IMR-90 (cell line): Measurements from ENCODE around the gene IL36B. TPM values are rescaled to one million over a fixed set of nuclear protein-coding genes. Genes with fewer than 3 reads are reported as not detected.

Experiments used
- ATAC-seq: fragments of 200-7000 bp; cut with Tn5 transposase; 2 replicates; pipeline ENCODE4 v1.9.1; 2020; ENCODE audit warnings: low read depth, mild to moderate bottlenecking, moderate library complexity
- BruUV-seq: library from RNA; stranded (reverse); fragments of 400-500 nt; replicated peaks from 2 replicates; lab custom pipeline; 2021; lab: Mats Ljungman, UMichigan
- CTCF ChIA-PET: fragments of 300-600 bp; formaldehyde crosslinking; extraction: SDS; loops from one replicate; lab custom pipeline; 2021; ENCODE audit warnings: antibody characterized with exemption; lab: Yijun Ruan, JAX
- POLR2A ChIA-PET: fragments of 300-600 bp; sonication (Branson Sonifier 250); formaldehyde crosslinking; loops from one replicate; lab custom pipeline; 2022; ENCODE audit warnings: antibody characterized with exemption; ENCODE audit not compliant: unreplicated experiment; lab: Charles Lee
- DNase-seq: peaks from one replicate; pipeline ENCODE4 v3.0.0; 2013
- H2AFZ ChIP-seq: replicated peaks from 2 replicates; pipeline ENCODE3; 2013; ENCODE audit warnings: low read length, mild to moderate bottlenecking; ENCODE audit not compliant: poor library complexity
- H2AK5ac ChIP-seq: 2 replicates; pipeline ENCODE4 v1.6.1; 2013; ENCODE audit warnings: low read depth, low read length, inconsistent platforms
- H2AK9ac ChIP-seq: replicated peaks from 2 replicates; pipeline ENCODE3; 2013; ENCODE audit warnings: mild to moderate bottlenecking, low read depth, low read length, moderate library complexity; ENCODE audit not compliant: poor library complexity
- H2BK120ac ChIP-seq: 2 replicates; pipeline ENCODE4 v1.6.1; 2013; ENCODE audit warnings: low read depth, low read length, inconsistent platforms
- H2BK15ac ChIP-seq: 3 replicates; pipeline ENCODE4 v1.6.1; 2013; ENCODE audit warnings: low read depth, low read length, inconsistent platforms
- H2BK20ac ChIP-seq: 2 replicates; pipeline ENCODE4 v1.6.1; 2013; ENCODE audit warnings: low read depth, mild to moderate bottlenecking, inconsistent platforms, low read length, moderate library complexity
- H2BK5ac ChIP-seq: 2 replicates; pipeline ENCODE4 v1.6.1; 2013; ENCODE audit warnings: mild to moderate bottlenecking, low read depth, low read length, inconsistent platforms; ENCODE audit not compliant: poor library complexity, severe bottlenecking
- H3K14ac ChIP-seq: replicated peaks from 2 replicates; pipeline ENCODE4 v1.6.1; 2013; ENCODE audit warnings: low read depth, low read length, inconsistent platforms
- H3K18ac ChIP-seq: 2 replicates; pipeline ENCODE4 v1.6.1; 2013; ENCODE audit warnings: low read depth, low read length, control low read depth
- H3K23ac ChIP-seq: 2 replicates; pipeline ENCODE4 v1.6.1; 2013; ENCODE audit warnings: low read depth, low read length, inconsistent platforms
- H3K27ac ChIP-seq: 2 replicates; pipeline ENCODE4 v1.5.1; 2013; ENCODE audit warnings: mild to moderate bottlenecking, control low read depth, low read length; ENCODE audit not compliant: insufficient read depth
- H3K27me3 ChIP-seq: 2 replicates; pipeline ENCODE4 v1.6.1; 2013; ENCODE audit warnings: low read length; ENCODE audit not compliant: control insufficient read depth, insufficient read depth
- H3K36me3 ChIP-seq: 2 replicates; pipeline ENCODE4 v1.6.1; 2013; ENCODE audit warnings: low read length, mixed read lengths; ENCODE audit not compliant: control insufficient read depth, insufficient read depth
- H3K4ac ChIP-seq: 2 replicates; pipeline ENCODE4 v1.6.1; 2013; ENCODE audit warnings: low read depth, low read length, inconsistent platforms
- H3K4me1 ChIP-seq: 2 replicates; pipeline ENCODE4 v1.6.1; 2013; ENCODE audit warnings: low read length, mixed read lengths; ENCODE audit not compliant: control insufficient read depth, insufficient read depth
- H3K4me2 ChIP-seq: 2 replicates; pipeline ENCODE4 v1.6.1; 2013; ENCODE audit warnings: low read depth, mild to moderate bottlenecking, control low read depth, low read length, moderate library complexity
- H3K4me3 ChIP-seq: 2 replicates; pipeline ENCODE4 v1.5.1; 2013; ENCODE audit warnings: low read depth, mild to moderate bottlenecking, control low read depth, low read length, moderate library complexity; ENCODE audit not compliant: insufficient read depth
- H3K56ac ChIP-seq: 2 replicates; pipeline ENCODE4 v1.6.1; 2013; ENCODE audit warnings: low read length, inconsistent platforms; ENCODE audit not compliant: insufficient read depth; ENCODE audit errors: extremely low read depth
- H3K79me1 ChIP-seq, 2 experiments: 2 replicates each; pipeline ENCODE4 v1.6.1; 2013; ENCODE audit warnings: low read length in 2 of 2, inconsistent platforms in 1 of 2, low read depth in 1 of 2
- H3K9ac ChIP-seq: 2 replicates; pipeline ENCODE4 v1.6.1; 2013; ENCODE audit warnings: low read depth, low read length, control low read depth
- H3K9me1 ChIP-seq: 2 replicates; pipeline ENCODE4 v1.6.1; 2013; ENCODE audit warnings: low read length, inconsistent platforms; ENCODE audit not compliant: insufficient read depth
- H3K9me3 ChIP-seq: 2 replicates; pipeline ENCODE4 v1.6.1; 2013; ENCODE audit warnings: low read length; ENCODE audit not compliant: control insufficient read depth, insufficient read depth
- H4K20me1 ChIP-seq: 2 replicates; pipeline ENCODE4 v1.6.1; 2013; ENCODE audit warnings: low read length, inconsistent platforms; ENCODE audit not compliant: insufficient read depth
- H4K5ac ChIP-seq: 2 replicates; pipeline ENCODE4 v1.6.1; 2013; ENCODE audit warnings: mild to moderate bottlenecking, low read depth, low read length, control low read depth
- H4K8ac ChIP-seq, 2 experiments: 2 replicates each; pipeline ENCODE4 v1.6.1; 2013; ENCODE audit warnings: low read depth in 2 of 2, low read length in 2 of 2, control low read depth in 1 of 2, inconsistent platforms in 1 of 2
- H4K91ac ChIP-seq: 2 replicates; pipeline ENCODE4 v1.6.1; 2013; ENCODE audit warnings: low read depth, low read length, inconsistent platforms; ENCODE audit not compliant: insufficient read depth
- BHLHE40 ChIP-seq: fragments of 150-350 bp; IDR thresholded peaks from 2 replicates; pipeline ENCODE4 v1.6.1; 2016; ENCODE audit warnings: mild to moderate bottlenecking, low read depth, low read length
- CEBPB ChIP-seq: IDR thresholded peaks from 2 replicates; pipeline ENCODE4 v1.6.1; 2012; ENCODE audit warnings: low read depth, low read length, improper control_type of control experiment
- CHD1 ChIP-seq: IDR thresholded peaks from 2 replicates; pipeline ENCODE4 v1.6.1; 2012; ENCODE audit warnings: low read depth, low read length, improper control_type of control experiment
- FOS ChIP-seq: fragments of 150-350 bp; IDR thresholded peaks from 2 replicates; pipeline ENCODE4 v1.6.1; 2016; ENCODE audit warnings: low read depth, low read length
- MAZ ChIP-seq: IDR thresholded peaks from 2 replicates; pipeline ENCODE4 v1.6.1; 2012; ENCODE audit warnings: low read depth, mild to moderate bottlenecking, low read length, improper control_type of control experiment, moderate library complexity, borderline replicate concordance
- MXI1 ChIP-seq: IDR thresholded peaks from 2 replicates; pipeline ENCODE4 v1.6.1; 2012; ENCODE audit warnings: low read depth, mild to moderate bottlenecking, low read length, moderate library complexity, borderline replicate concordance
- NFE2L2 ChIP-seq: fragments of 150-350 bp; IDR thresholded peaks from 2 replicates; pipeline ENCODE4 v1.6.1; 2016; ENCODE audit warnings: low read depth, mild to moderate bottlenecking, low read length
- POLR2A ChIP-seq: IDR thresholded peaks from 2 replicates; pipeline ENCODE4 v1.6.1; 2012; ENCODE audit warnings: mild to moderate bottlenecking, low read depth, low read length
- RAD21 ChIP-seq: IDR thresholded peaks from 2 replicates; pipeline ENCODE4 v1.6.1; 2012; ENCODE audit warnings: low read length, improper control_type of control experiment
- RCOR1 ChIP-seq: IDR thresholded peaks from 2 replicates; pipeline ENCODE4 v1.6.1; 2012; ENCODE audit warnings: mild to moderate bottlenecking, low read length, improper control_type of control experiment; ENCODE audit not compliant: insufficient replicate concordance
- SMC3 ChIP-seq: fragments of 150-350 bp; IDR thresholded peaks from 2 replicates; pipeline ENCODE4 v1.6.1; 2016; ENCODE audit warnings: low read depth, mild to moderate bottlenecking, antibody characterized with exemption, low read length, moderate library complexity
- WGBS, 2 experiments: methylation state at CpG; one replicate each; pipeline versions ENCODE4 v1.1.5 to v1.1.7; 2013; ENCODE audit warnings: missing lambda C conversion rate in 2 of 2; ENCODE audit not compliant: insufficient read length in 1 of 2; ENCODE audit errors: extremely low coverage in 2 of 2; 5-methylcytosine and 5-hydroxymethylcytosine counted together
- dilution Hi-C: fragments of 300-500 bp; cut with HindIII; formaldehyde crosslinking; loops from one replicate; pipeline ENCODE4 v1.14.3; 2018; ENCODE audit warnings: low sequenced_read_pairs; ENCODE audit not compliant: unreplicated experiment
- in situ Hi-C: fragments of 300-500 bp; cut with MboI; formaldehyde crosslinking; loops from 3 replicates; pipeline ENCODE4 v1.14.3; 2019; ENCODE audit warnings: low sequenced_read_pairs, inconsistent platforms, mixed read lengths
- intact Hi-C: fragments of 100-400 bp; cut with micrococcal nuclease; formaldehyde crosslinking; loops from 2 replicates; pipeline ENCODE4 v1.10.0; 2022
- polyA plus RNA-seq, 3 experiments: library from polyadenylated mRNA; depleted of rRNA; stranded (reverse); fragments of >200 nt; gene quantifications; 2 replicates each; pipeline ENCODE4 v1.2.3, GENCODE V29; 2012; ENCODE audit warnings: low replicate concordance in 1 of 3
- total RNA-seq: library from RNA; depleted of rRNA; stranded (reverse); fragments of >200 nt; gene quantifications from 2 replicates; pipeline ENCODE4 v1.2.3, GENCODE V29; 2012

The IL36B gene
- total and polyA plus RNA-seq, 2 of the 4 experiments (the other 2 are of a cell fraction) = not detected

DNA sequence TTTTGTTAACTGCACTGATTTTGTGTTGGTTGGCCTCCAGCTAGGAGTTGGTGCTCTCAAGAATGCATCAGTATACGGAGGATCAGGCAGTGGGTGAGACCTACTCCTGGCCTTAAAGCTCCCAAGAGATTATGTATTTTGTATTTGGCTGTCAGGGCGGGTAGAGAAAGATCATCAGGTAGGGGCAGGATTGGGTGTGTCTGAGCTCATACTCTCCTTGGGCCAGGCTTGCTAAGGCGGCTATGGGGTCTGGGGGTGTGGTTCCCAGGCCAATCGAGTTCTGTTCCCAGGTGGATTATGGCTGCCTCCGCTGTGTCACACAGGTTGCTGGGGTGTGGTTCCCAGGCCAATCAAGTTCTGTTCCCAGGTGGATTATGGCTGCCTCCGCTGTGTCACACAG is 45.9 kb upstream of the IL36B start:
- ChIA-PET POLR2A (no interaction called here), CTCF (interaction anchor here (0.6 kb wide), 1 partner anchor 14 kb away, joined by 5 read pairs; no protein-coding TSS in a partner anchor)
- no peak for ATAC-seq
- Histone ChIP-seq H4K91ac (no peak overlapping the region), H3K23ac (no peak overlapping the region), H2AK9ac (no peak overlapping the region), H3K14ac (no peak overlapping the region), H2BK120ac (no peak overlapping the region), H3K27ac (no peak overlapping the region), H4K8ac (no peak overlapping the region), H4K5ac (no peak overlapping the region), H2BK15ac (no peak overlapping the region), H3K9me3 (no peaks in the 10 kb centered on the region), H2AK5ac (no peak overlapping the region), H3K27me3 (no peaks in the 10 kb centered on the region), H3K4me2 (no peak overlapping the region), H3K4me3 (no peak overlapping the region), H3K9me1 (no peaks in the 10 kb centered on the region), H3K56ac (no peak overlapping the region), H3K4me1 (no peaks in the 10 kb centered on the region), H3K18ac (no peak overlapping the region), H3K79me1 (no peaks in the 10 kb centered on the region), H2AFZ (no peak overlapping the region), H3K36me3 (no peaks in the 10 kb centered on the region), H2BK20ac (no peak overlapping the region), H4K20me1 (no peaks in the 10 kb centered on the region), H3K4ac (no peak overlapping the region), H3K9ac (no peak overlapping the region), H2BK5ac (no peak overlapping the region)
- in situ Hi-C loops = no loop called here
- WGBS, 2 experiments = 100% methylated on average over 1 of the region's 6 CpGs; no CpG with 5 or more reads in 1 of the 2 experiments
- TF ChIP-seq CEBPB = no peak
- TF ChIP-seq MXI1 = no peak
- TF ChIP-seq NFE2L2 = no peak
- no peak for TF ChIP-seq POLR2A
- TF ChIP-seq MAZ = no peak
- TF ChIP-seq RAD21 = no peak
- no peak for TF ChIP-seq CHD1
- no peak for TF ChIP-seq RCOR1
- TF ChIP-seq SMC3 = no peak
- no peak for TF ChIP-seq FOS
- TF ChIP-seq BHLHE40 = no peak
- no TSS peak for BruUV-seq
- intact Hi-C loops = no loop called here
- no peak for DNase-seq
- dilution Hi-C loops = no loop called here
